ENCODE measurements around the gene MORN5. TPM values are rescaled to one million over a fixed set of nuclear protein-coding genes. Genes with fewer than 3 reads are reported as not detected.

Gene MORN5
- polyA plus RNA-seq, 2 of the 4 experiments (the other 2 are of a cell fraction): not detected

GRCh38 chr9:122195875-122196274, 36.2 kb downstream of the MORN5 start:
- no peak for ATAC-seq
- Histone ChIP-seq H3K27ac (no peak overlapping the region), H3K4me1 (peaks cover 2% of the 10 kb centered on the region), H3K4me3 (no peak overlapping the region), H3K9me3 (no peaks in the 10 kb centered on the region), H3K4me2 (no peak overlapping the region)
- DNase-seq (ENCODE audit: low read depth in 1 of 2, low spot score in 1 of 2): no peak
- TF ChIP-seq HOXB13 (CRISPR knock-in tag; IDR thresholded peaks at IDR 0.05; ENCODE audit: low read depth) (no peak), KDM1A (IDR thresholded peaks at IDR 0.05; ENCODE audit: low read depth) (no peak), ELK1 (IDR thresholded peaks at IDR 0.05; ENCODE audit: low read depth, low read length) (no peak), EP300 (IDR thresholded peaks at IDR 0.05) (no peak), EHF (CRISPR knock-in tag; IDR thresholded peaks at IDR 0.05) (no peak), TP53 (CRISPR knock-in tag; IDR thresholded peaks at IDR 0.05) (no peak), ESRRA (IDR thresholded peaks at IDR 0.05; ENCODE audit: borderline replicate concordance, low read length) (no peak), HDAC2 (IDR thresholded peaks at IDR 0.05) (no peak), CHD2 (IDR thresholded peaks at IDR 0.05; ENCODE audit: low read length, partially characterized antibody) (no peak), ZC3H11A (IDR thresholded peaks at IDR 0.05) (no peak), MYC (IDR thresholded peaks at IDR 0.05; ENCODE audit: borderline replicate concordance, low read length) (no peak), MAX (IDR thresholded peaks at IDR 0.05) (no peak)
- no peak for FAIRE-seq
- ChIA-PET CTCF (interaction anchor here (0.8 kb wide), 1 partner anchor 155 kb away, joined by 4 read pairs; no protein-coding TSS in a partner anchor), POLR2A (no interaction called here)
- WGBS (ENCODE audit: missing lambda C conversion rate): 57% methylated on average over 3 of the region's 4 CpGs

- Histone ChIP-seq H3K4me1 (no peaks in the 10 kb centered on the region), H3K27ac (no peak overlapping the region), H3K4me3 (no peak overlapping the region), H3K4me2 (no peak overlapping the region), H3K9me3 (no peaks in the 10 kb centered on the region)
- 58% methylated on average over 7 of the region's 7 CpGs for WGBS (ENCODE audit: missing lambda C conversion rate)
- ChIA-PET CTCF (interaction anchor here (1.1 to 1.2 kb wide), 2 partner anchors 12 to 102 kb away, joined by 3 to 4 read pairs; no protein-coding TSS in a partner anchor), POLR2A (no interaction called here)
- DNase-seq (ENCODE audit: low read depth in 1 of 2, low spot score in 1 of 2): no peak
- FAIRE-seq: no peak
- ATAC-seq: no peak
- TF ChIP-seq HEYL (CRISPR knock-in tag; IDR thresholded peaks at IDR 0.05) (no peak), ZFP36 (IDR thresholded peaks at IDR 0.05; ENCODE audit: borderline replicate concordance, partially characterized antibody) (no peak), MAZ (IDR thresholded peaks at IDR 0.05; ENCODE audit: borderline replicate concordance, low read depth, low read length) (no peak), ZC3H11A (IDR thresholded peaks at IDR 0.05) (no peak), JUNB (IDR thresholded peaks at IDR 0.05) (no peak), MAX (IDR thresholded peaks at IDR 0.05) (no peak), PHF8 (IDR thresholded peaks at IDR 0.05; ENCODE audit: borderline replicate concordance, low read depth) (no peak), NR3C1 (IDR thresholded peaks at IDR 0.05) (no peak), SREBF2 (IDR thresholded peaks at IDR 0.05) (no peak), EHF (CRISPR knock-in tag; IDR thresholded peaks at IDR 0.05) (no peak), POLR2AphosphoS2 (conservative IDR thresholded peaks at IDR 0.05; ENCODE audit: low read length) (no peak), ELK1 (IDR thresholded peaks at IDR 0.05; ENCODE audit: low read depth, low read length) (no peak)
- TF ChIP-seq, protein P1, sequence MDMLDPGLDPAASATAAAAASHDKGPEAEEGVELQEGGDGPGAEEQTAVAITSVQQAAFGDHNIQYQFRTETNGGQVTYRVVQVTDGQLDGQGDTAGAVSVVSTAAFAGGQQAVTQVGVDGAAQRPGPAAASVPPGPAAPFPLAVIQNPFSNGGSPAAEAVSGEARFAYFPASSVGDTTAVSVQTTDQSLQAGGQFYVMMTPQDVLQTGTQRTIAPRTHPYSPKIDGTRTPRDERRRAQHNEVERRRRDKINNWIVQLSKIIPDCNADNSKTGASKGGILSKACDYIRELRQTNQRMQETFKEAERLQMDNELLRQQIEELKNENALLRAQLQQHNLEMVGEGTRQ (IDR thresholded peaks at IDR 0.05): no peak
- TF ChIP-seq, protein P2, sequence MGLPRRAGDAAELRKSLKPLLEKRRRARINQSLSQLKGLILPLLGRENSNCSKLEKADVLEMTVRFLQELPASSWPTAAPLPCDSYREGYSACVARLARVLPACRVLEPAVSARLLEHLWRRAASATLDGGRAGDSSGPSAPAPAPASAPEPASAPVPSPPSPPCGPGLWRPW (IDR thresholded peaks at IDR 0.05): no peak
These were observed 37.7 kb downstream of the MORN5 start for GRCh38 chr9:122197426-122197825.
